Testis (tissue), 3 donors: ENCODE results near the gene CSF1R. TPM values are rescaled to one million over a fixed set of nuclear protein-coding genes. Genes with fewer than 3 reads are reported as not detected.

ENCODE experiments used
- DNase-seq: peaks from one replicate; pipeline ENCODE4 v3.0.0-alpha.2; 2019
- H3K27ac ChIP-seq, 2 donors: fragments of 200-600 bp; sonication (generic); one replicate each; pipeline ENCODE4 v1.5.1; 2019
- H3K27me3 ChIP-seq: fragments of 200-600 bp; sonication (generic); one replicate; pipeline ENCODE4 v1.5.1; 2019
- H3K36me3 ChIP-seq: fragments of 200-600 bp; sonication (generic); one replicate; pipeline ENCODE4 v1.5.1; 2017; ENCODE audit warnings: low read depth; ENCODE audit errors: missing control alignments
- H3K4me1 ChIP-seq: fragments of 200-600 bp; sonication (generic); one replicate; pipeline ENCODE4 v1.5.1; 2019
- H3K4me3 ChIP-seq, 2 donors: fragments of 200-600 bp; sonication (generic); one replicate each; pipeline ENCODE4 v1.5.1; 2017 to 2019
- H3K9me3 ChIP-seq: fragments of 200-600 bp; sonication (generic); one replicate; pipeline ENCODE4 v1.5.1; 2017
- POLR2A ChIP-seq: fragments of 450-650 bp; IDR thresholded peaks from one replicate; pipeline ENCODE4 v1.6.1; 2017; ENCODE audit warnings: antibody characterized with exemption, mild to moderate bottlenecking, moderate library complexity
- WGBS, 2 donors: methylation state at CpG; one replicate each; pipeline ENCODE4 v1.1.5; 2018; 5-methylcytosine and 5-hydroxymethylcytosine counted together
- intact Hi-C: fragments of 100-400 bp; cut with DNase I; formaldehyde crosslinking; loops from one replicate; pipeline ENCODE4 v1.15.1; 2023; ENCODE audit warnings: low total_unique reads
- polyA plus RNA-seq: library from polyadenylated mRNA; stranded (reverse); fragments of 350-450 nt; fragmentation: Illumina TruSeq; extraction: RNeasy Lipid Tissue Mini Kit (QIAGEN cat#74804); gene quantifications from one replicate; pipeline ENCODE4 v1.2.3, GENCODE V29; 2014; ENCODE audit warnings: low read depth, low replicate concordance; ENCODE audit not compliant: insufficient read depth
- total RNA-seq, 2 donors: library from RNA; depleted of rRNA; stranded (reverse); fragments of >200 nt; gene quantifications; one replicate each; pipeline ENCODE4 v1.2.3, GENCODE V29; 2016
- TF ChIP-seq, protein P1 (sequence below), 3 experiments: fragments of 450-650 bp in 2 of 3; fragments of 200-600 bp in 1 of 3; sonication (generic) in 1 of 3; IDR thresholded peaks; one replicate each; pipeline ENCODE4 v1.5.1; 2016 to 2019; ENCODE audit warnings: antibody characterized with exemption in 3 of 3, mild to moderate bottlenecking in 2 of 3, moderate library complexity in 1 of 3

Gene CSF1R
- total and polyA plus RNA-seq, 3 donors from 2014 or later: 4.3 to 25.4 (median 15.7) TPM

DNA sequence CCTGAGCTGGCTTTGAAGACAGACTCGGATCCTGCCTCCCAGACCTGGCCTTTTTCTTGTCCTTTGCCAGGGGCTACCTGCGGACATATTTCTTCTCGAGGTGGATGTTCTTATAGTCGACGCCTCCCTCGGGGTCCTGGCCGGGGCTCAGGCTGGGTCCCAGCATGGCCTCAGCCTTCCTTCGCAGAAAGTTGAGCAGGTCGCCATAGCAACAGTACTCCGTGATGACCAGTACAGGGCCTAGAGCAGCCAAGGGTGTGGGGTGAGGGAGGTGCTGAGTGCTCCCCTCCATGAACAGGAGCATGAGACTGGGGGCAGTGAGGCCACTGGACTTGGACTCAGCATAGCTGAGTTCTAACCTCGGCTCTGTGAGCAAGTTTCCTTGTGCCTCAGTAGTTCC, 26.7 kb downstream of the CSF1R start:
- Histone ChIP-seq H3K4me3 (no peak overlapping the region), H3K36me3 (no peaks in the 10 kb centered on the region), H3K27ac (no peak overlapping the region), H3K4me1 (no peaks in the 10 kb centered on the region), H3K27me3 (no peaks in the 10 kb centered on the region), H3K9me3 (no peaks in the 10 kb centered on the region)
- no peak for DNase-seq
- TF ChIP-seq POLR2A: no peak
- TF ChIP-seq, protein P1, sequence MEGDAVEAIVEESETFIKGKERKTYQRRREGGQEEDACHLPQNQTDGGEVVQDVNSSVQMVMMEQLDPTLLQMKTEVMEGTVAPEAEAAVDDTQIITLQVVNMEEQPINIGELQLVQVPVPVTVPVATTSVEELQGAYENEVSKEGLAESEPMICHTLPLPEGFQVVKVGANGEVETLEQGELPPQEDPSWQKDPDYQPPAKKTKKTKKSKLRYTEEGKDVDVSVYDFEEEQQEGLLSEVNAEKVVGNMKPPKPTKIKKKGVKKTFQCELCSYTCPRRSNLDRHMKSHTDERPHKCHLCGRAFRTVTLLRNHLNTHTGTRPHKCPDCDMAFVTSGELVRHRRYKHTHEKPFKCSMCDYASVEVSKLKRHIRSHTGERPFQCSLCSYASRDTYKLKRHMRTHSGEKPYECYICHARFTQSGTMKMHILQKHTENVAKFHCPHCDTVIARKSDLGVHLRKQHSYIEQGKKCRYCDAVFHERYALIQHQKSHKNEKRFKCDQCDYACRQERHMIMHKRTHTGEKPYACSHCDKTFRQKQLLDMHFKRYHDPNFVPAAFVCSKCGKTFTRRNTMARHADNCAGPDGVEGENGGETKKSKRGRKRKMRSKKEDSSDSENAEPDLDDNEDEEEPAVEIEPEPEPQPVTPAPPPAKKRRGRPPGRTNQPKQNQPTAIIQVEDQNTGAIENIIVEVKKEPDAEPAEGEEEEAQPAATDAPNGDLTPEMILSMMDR (IDR thresholded peaks at IDR 0.05): no peak
- 89 to 90% methylated on average over 10 to 11 of the region's 11 CpGs for WGBS, 2 donors
- intact Hi-C loops: no loop called here

DNA sequence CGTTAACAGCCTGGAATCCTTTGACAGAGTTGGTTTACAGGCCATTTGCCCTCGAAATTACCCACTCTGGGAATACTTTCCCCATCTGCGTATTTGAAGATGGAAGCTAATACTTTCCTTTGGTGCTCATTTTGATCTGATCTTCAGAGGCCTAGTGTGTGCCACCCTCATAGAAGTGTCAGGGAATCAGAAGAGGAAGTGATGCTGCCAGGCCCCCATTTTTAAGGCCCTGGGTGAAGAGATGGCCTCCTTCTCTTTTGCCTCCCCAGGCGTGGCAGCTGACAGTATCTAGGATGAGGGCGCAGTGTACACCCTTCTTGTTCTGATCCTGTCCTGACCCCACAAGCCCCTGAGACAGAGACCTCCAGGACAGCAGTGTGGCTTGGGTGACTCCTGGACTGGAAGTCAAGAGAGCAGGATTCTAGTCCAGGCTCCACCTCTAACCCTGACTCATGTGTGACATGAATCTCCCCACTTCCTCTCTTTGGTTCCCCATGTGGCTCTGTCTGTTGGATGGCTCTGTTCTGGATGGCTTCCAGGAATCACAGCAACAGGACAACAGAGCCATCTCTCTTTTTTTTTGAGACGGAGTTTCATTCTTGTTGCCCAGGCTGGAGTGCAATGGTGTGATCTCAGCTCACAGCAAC, 27.8 kb downstream of the CSF1R start:
- no peaks in the 10 kb centered on the region for H3K36me3 ChIP-seq
- DNase-seq: no peak

DNA sequence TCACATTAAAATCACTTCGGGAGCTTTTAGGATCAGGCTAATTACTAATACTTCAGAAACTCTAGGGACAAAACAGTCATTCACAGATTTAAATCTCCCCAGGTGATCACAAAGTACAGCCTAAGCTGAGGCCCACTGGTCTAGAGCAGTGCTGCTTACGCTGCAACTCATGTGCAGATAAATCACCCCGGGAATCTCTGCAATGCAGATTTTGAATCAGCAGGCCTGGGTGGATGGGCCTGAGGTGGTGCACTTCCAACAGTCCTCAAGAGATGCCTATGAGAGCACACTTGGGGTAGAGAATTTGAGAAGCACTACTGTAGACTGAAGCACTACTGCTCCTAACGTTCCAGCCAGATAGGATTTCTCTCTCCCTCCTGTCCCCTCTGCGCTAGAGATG, 28.4 kb downstream of the CSF1R start:
- TF ChIP-seq, protein P1 (IDR thresholded peaks at IDR 0.05): no peak
- no peak for TF ChIP-seq POLR2A
- H3K36me3 ChIP-seq: no peaks in the 10 kb centered on the region
- no peak overlapping the region for H3K4me3 ChIP-seq
- DNase-seq: no peak
- H3K27me3 ChIP-seq: no peaks in the 10 kb centered on the region
- H3K9me3 ChIP-seq: no peaks in the 10 kb centered on the region
- WGBS, 2 donors: 75 to 79% methylated on average over 5 of the region's 5 CpGs
- no peaks in the 10 kb centered on the region for H3K4me1 ChIP-seq
- no peak overlapping the region for H3K27ac ChIP-seq
- intact Hi-C loops: no loop called here

More for the DNA sequence above, 27.8 kb downstream of the CSF1R start:
- Histone ChIP-seq H3K4me1 (no peaks in the 10 kb centered on the region), H3K27me3 (no peaks in the 10 kb centered on the region), H3K27ac (no peak overlapping the region), H3K4me3 (no peak overlapping the region), H3K9me3 (no peaks in the 10 kb centered on the region)
- 80 to 91% methylated on average over 6 of the region's 6 CpGs for WGBS, 2 donors
- TF ChIP-seq, protein P1 (IDR thresholded peaks at IDR 0.05): no peak
- TF ChIP-seq POLR2A: no peak
- intact Hi-C loops: no loop called here

DNA sequence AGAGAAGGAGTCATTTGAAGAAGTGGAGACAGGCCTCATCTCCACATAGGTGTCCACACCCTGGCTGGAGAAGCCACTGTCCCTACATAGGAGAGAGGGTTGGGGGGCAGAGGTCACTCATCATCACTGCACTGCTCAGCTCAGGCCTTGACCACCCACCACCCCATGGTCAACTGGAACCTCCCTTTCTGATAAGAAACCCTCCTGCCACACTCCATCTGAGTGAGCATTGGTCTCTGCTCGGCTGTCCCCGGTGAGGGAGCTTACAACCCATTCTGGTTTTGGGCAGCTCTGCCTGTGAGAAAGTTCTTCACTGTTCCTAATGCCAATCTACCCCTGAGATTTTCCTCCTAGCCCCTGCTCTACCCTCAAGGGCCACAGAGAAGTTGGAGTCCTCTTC, 28.8 kb downstream of the CSF1R start:
- TF ChIP-seq, protein P1 (IDR thresholded peaks at IDR 0.05): no peak
- TF ChIP-seq POLR2A: no peak
- H3K36me3 ChIP-seq: no peaks in the 10 kb centered on the region
- 85 to 95% methylated on average over 2 of the region's 2 CpGs for WGBS, 2 donors
- no peaks in the 10 kb centered on the region for H3K4me1 ChIP-seq
- H3K27ac ChIP-seq: no peak overlapping the region
- no peak overlapping the region for H3K4me3 ChIP-seq
- intact Hi-C loops: no loop called here
- no peaks in the 10 kb centered on the region for H3K9me3 ChIP-seq
- no peak for DNase-seq
- no peaks in the 10 kb centered on the region for H3K27me3 ChIP-seq

DNA sequence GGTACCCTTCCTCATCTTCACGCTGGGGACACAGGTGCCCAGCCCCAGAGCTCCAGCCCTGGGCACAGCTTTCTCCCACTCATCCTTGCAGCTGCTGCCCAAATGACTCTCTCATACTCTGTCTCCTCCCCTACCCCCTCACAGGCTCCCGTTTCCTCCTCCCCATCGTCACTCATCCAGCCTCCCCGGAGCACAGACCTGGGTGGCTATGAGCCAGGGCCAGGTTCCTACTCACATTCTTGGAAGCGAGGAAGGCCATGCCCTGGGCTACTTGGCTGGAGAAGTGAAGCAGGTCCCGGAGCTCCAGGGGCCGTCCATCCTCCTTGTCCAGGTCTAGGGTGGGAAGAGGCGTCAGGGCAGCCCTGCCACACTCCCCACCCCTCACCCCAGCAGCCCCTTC, 29.3 kb downstream of the CSF1R start:
- Histone ChIP-seq H3K4me3 (no peak overlapping the region), H3K4me1 (no peaks in the 10 kb centered on the region), H3K9me3 (no peaks in the 10 kb centered on the region), H3K27me3 (no peaks in the 10 kb centered on the region), H3K36me3 (no peaks in the 10 kb centered on the region), H3K27ac (no peak overlapping the region)
- 84 to 87% methylated on average over 8 of the region's 8 CpGs for WGBS, 2 donors
- intact Hi-C loops: no loop called here
- TF ChIP-seq POLR2A: no peak
- TF ChIP-seq, protein P1 (IDR thresholded peaks at IDR 0.05): no peak
- DNase-seq: no peak
